HG02678 (cell line): ENCODE measurements around the gene SPATA45.

Source experiments
- ATAC-seq: cut with Tn5 transposase; IDR thresholded peaks from one replicate; pipeline ENCODE4 v1.9.1; 2021; ENCODE audit warnings: mild to moderate bottlenecking, moderate library complexity; ENCODE audit not compliant: unreplicated experiment

The SPATA45 gene

GRCh38 chr1:212782422-212783154 lies 64.9 kb downstream of the SPATA45 start:
- no peak for ATAC-seq

GRCh38 chr1:212781225-212781624 lies 66.2 kb downstream of the SPATA45 start:
- no peak for ATAC-seq

- ATAC-seq: no peak
Observed at GRCh38 chr1:212780759-212781158, 66.7 kb downstream of the SPATA45 start.
